DMS53 treated with DMSO at 0.1 percent for 48 hours (cell line): ENCODE results near the gene KIF5C.

ENCODE experiments used
- DNase-seq: peaks from one replicate; lab custom pipeline; 2025; ENCODE audit not compliant: unreplicated experiment; lab: John Stamatoyannopoulos, UW

KIF5C gene

DNA sequence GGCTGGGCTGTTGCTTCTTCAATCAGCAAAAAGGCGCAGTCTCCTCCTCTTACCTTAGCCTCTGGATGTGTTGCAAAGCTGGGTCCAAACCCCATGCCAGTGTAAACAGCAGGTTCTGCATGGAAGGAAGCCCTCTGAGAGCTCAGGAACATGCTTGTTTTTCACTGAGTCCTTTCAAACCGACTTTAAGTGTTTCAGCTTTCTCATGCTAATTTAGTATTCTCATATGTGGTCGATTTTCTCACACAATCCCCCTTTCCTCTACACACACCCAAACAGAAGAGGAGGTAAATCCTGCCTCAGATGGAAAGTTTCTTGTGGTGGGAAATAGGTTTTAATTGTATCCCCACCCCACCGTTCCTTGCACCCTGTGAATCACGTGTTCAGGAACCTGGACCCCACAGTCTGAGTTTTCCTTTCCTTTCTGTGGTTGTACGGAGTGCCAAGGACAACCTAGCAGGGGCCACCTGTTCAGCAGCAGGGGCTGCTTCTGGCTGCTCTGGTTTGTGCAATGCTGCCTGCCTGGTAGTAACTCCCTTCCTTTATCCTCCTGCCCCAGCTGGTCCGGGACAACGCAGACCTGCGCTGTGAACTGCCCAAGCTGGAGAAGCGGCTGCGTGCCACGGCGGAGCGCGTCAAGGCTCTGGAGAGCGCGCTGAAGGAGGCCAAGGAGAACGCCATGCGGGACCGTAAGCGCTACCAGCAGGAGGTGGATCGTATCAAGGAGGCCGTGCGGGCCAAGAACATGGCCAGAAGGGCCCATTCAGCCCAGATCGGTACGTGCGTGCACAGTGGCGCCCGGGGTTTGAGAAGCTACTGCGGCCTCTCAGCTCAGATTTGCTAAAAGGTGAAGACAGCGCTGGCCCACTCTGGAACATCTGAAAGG lies 134.8 kb downstream of the KIF5C start:
- no peak for DNase-seq

DNA sequence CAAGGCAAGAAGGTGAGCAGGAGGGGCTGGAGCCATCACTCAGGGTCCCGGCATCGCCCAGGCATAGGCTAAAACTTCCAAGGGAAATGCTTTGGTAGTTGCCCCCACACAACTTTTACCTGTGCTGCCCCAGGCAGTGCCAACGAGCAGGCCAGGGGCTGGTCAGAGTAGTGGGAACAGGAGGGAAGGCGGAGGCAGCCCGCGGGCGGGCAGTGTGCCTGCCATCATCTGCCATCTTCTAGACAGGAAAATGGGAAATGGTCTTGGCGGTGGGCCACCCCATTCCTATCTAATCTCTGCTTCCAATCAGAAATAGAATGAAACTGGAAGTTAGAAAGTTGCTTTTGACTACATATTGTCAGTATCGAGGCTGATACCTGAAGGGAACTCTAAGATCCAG lies 137.5 kb downstream of the KIF5C start:
- no peak for DNase-seq

DNA sequence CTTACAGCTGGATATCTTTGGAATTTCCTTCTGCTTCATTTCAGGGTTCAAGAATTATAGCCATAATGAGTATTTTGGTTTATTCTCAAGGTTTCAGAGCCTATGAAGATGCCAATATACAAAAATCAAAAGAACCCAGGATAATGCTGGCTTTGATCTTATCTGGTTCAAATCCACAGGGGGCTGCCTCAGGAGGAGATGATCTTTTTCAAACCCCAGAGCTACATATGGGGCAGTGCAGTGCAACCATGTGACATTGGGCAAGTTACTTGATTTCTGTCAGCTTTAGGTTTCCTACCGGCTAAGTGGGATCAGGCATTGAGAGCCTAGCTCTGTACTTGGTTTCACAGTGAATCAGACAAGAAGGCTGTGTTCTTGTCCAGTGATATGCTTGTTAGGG lies 140.5 kb downstream of the KIF5C start:
- DNase-seq = no peak

DNA sequence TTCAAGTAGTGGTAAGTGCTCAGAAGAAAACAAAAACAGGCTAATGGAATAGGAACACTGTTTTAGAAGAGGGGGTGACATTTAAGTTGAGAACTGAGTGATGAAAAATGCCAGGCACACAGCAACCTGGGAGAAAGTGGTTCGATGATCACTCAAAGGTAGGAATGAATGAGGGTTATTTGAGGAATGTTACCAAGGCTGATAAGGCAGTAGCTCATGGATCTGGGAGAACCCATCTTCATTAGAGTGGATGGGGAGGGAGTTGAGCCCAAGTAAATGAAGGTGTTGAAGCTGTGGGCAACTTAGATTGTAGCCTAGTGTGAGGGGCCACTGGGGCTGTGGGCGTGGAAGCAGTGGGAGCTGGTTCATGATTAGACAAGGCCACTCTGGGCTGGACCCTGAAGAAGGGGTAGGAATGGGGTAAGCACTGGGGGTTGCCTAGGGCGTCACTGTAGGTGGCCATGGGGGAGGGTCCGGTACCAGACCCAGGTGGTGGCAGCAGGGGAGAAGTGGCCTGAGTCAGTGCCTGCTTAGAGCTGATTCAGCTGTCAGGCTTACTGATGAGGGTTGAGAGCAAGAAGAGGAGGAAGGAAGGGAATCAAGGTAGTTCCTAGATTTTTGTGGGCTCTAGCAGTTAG lies 141.0 kb downstream of the KIF5C start:
- no peak for DNase-seq

DNA sequence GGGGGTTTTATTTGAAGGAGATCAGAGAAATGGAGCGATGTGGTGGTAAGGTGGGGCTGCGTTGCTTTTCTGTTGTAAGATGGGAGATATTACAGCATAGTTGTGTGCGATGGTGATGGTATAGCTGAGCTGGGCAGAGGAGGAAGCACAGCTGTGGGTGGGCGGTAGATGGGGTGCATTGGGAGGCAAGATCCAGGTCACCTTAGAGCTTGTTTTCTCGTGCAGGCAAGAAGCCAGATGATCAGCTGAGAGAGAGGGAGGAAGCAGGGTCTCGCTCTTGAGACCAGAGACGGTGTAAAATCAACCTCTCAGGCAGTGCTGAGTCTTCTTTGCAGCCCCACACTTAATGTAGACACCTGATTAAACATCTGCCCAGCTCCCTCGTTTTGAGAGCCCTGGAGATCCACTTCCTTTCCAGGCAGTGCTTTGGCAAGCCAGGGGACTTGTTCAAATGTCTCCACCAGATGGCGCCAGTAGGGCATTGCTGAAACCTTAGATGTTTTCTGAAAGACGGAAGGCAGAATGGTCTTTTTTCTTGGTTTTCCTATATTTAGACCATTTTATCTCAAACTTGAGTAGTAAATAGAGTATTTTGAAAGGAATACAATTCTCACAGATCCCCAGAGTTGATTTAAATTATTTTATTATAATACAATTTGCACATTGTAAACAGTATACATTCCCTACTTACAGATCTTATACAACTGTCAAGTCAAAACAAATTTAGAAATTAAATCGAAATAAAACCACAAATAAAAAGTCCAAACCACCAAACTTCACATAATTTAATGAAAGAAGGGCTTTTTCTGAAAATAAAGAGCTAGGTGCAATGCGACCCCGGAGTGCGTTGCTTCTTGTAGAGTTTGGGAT lies 142.3 kb downstream of the KIF5C start:
- peak; percentile 26 for DNase-seq

DNA sequence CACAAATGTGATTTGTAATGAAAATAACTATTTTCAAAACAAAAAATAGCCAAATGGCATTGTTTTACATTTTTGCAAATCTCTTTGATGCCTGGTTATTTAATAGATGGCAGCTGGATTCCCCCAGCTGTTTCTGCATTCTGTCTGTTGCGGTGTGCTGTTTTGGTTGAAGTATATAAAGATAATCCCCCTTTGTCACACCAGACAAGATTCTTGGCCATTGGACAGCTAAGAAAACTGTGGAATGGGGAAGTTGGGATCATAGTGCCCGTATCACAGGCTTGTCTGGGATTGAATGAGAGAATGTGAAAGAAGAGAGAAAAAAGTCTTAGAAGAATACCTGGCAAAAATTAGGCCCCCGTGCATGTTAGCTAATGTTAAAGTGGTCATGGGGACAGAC lies 144.0 kb downstream of the KIF5C start:
- DNase-seq = no peak

DNA sequence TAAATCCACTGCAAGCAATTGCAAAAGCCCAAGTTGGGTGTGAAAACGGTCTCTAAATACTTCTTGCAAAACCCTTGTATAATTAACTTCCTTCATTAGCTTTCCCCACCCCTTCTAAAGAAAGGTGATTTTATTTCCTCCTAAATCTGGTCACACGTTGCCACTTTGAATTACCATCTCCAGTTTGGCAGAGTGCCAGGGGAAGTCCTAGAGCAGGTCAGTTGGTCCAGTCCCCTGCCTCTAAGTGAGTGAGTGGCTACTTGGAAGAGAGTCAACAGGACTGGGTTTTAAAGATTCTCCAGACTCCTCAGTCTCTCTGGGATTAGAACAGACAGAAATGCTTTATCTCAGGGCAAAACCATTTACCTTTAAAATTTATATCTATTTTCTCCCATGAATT lies 144.7 kb downstream of the KIF5C start:
- DNase-seq = peak; percentile 19

DNA sequence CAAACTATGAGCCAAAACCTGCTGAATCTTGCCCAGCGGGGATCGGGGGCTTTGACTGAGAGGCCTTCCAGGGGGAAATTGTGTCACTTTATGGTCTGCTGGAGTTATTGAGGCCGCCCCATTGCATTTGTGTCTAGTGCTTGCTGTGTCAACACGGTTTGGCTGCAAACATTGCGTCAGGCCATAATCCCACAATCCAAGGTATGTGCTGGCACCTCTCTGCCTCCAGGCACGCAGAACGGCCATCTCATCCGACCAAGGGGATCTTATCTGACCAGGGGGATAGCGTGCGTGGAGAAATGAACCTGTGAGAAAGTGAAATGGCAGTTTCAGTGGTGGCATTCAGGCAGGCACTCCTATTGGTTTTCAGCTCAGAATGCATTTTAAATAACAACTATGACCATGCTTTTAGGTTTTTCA lies 145.4 kb downstream of the KIF5C start:
- DNase-seq = peak; percentile 71

DNA sequence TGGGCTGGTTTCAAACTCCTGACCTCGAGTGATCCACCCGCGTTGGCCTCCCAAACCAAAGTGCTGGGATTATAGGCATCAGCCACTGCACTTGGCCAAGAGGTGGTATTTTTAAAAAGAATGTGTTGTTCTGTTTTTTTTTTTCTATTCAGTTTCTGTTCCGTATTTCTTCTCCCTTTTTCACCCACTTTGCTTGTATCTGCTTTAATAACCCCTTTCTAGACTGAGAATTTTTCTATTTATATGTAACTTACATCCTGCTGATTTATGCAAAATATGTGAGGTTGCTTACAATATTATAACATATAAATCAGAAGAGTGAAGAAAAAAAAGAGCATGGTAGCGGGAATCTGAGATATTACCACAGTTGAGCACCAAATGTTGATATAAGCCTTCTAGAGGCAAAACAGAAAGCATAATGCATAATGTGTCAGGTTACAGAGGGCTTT lies 146.3 kb downstream of the KIF5C start:
- DNase-seq = no peak

DNA sequence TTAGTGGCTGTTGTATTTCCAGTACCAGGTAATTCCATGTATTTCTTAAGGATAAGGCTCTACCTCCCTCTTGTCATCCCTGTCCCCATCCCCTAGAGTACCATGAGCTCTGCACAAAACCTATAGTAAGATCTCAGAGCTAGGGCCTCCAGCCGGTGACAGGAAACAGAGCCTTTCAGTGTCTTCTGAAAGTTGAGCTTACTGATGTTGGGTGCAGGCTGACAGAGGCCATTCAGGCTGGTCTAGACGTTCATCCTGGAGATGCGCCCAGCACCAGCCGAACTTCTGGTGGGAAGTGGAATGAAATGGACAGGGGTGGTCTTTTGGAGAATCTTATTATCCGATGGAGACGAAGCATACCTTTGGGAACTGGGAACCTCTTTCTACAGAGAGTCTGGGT lies 146.7 kb downstream of the KIF5C start:
- no peak for DNase-seq

DNA sequence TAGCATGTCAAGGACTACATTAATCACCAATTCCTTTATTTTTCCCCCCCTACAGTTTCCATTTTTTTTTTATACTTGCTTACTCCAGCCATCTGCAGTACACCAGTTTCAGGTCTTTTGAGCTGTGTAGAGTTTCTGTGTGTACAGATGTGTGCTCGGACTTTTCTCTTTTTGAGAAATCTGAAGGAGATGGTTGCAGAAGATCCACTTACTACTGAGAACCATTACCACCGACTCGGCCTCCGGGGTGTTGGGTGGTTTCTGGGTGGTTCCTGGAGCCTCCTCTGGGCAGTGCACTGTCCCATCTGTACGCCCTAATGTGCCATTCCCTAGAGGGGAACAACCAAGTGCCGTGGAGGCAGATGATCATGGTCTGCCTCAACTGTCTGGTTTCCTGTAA lies 148.1 kb downstream of the KIF5C start:
- no peak for DNase-seq

DNA sequence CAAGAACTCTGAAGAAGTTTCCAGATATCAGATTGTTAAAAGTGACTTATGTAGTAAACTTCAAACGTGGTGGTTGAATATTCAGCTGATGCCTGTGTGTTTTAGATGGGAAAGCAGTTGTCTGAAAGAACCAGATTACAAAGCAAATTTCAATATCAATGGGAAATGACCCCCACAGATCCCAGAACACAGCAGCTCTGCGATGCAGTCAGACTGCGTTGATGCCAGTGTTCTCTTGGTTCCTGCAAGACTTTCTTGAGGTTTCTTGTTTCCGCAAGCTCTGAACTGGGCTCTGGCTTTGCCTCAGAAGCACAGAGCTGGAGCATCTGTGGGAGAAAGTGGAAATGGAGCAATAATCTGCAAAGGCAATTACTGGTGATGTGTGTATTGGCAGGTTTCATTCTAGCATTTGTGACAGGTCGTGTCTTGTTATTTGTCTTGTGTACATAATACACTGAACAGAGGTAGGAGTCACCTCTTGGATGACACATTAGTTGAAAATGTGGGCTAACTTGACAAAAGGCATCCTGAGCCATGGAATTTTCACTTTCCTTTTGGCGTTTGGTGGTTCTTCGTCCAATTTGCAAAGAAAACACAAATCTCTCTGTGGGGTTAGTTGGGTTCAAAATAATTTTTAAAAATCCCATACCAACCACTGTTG lies 152.7 kb downstream of the KIF5C start:
- DNase-seq = peak; percentile 2

DNA sequence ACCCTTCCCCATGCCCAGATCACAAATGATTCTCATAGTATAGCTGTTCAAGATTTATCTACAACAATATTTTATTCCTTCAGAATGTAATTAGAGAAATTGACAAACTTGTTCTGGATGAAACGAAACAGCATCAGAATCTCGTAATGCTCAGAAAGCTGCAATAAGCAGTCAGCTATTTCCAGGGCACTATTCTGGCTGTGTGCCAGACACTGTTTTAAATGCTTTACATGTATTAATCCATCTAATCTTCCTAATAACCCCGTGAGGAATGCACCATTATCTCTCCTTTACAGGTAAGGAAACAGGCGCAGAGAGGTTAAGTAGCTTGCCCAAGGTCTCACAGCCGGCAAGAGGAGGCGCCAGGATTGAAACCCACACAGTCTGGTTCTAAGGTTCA lies 153.3 kb downstream of the KIF5C start:
- DNase-seq = no peak

DNA sequence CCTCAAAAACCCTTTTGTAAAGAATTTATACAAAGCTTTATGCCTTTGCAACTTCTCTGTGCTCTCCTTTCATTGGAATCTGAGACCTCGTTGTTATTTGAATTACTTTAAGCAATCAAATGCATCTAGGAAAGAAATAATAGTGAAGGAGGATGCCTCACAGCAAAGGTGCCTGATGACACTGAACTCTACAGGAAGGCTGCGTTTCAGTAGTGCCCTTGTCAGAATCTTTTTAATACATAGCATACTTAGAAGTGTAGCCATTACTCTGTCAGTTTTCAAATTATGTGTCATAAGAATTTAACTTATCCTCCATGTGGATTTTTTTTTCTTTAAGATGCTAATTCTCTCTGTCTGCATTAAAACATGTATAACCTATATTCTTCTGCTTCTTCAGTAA lies 153.9 kb downstream of the KIF5C start:
- no peak for DNase-seq

DNA sequence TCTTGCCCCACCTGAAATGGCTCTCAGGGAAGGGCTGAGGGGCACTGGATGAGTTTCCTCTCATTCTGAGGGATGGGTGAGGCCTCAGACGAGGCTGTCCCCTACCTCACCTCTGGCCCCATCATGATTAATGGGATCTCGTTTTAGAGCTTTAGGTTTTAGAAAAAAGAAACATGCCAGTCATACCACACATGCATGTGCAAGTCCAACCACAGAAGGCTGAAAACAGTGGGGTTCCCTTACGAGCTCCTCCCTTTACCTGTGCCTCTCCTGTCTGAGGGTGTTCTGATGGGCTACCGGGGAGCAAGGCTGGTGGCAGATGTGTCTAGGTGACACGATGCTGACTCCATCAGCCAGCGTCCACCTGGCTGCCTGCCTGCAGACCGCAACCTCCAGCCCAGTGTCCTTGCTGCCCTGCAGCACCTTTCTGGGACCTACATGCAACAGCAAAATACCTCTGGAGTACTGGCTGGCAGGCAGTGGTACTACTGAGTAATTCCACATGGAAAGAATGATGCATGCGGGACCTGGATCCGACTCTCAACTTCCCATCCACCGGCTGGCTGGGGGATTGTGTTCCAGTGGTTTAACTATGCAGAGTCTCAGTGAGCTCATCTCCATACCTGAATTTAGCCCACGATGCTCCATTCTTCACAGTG lies 154.4 kb downstream of the KIF5C start:
- DNase-seq = no peak

DNA sequence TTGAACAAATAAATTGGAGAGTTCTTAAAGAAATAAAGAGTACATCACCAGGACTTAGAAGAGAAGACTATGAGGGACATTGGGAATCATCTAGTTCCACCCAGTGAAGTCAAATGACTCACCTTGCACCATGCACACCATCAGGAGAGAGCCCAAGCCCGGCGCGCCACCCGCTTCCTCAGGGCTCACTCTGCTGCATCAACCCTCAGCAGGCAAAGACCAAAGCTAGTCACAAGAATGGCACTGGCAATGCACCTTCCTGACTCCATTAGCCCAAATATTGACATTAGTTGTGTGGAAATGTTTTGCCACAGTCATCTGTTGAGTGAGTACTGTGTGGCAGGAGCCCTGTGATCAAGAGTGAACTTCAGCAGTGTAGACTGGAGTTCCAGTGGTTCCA lies 156.4 kb downstream of the KIF5C start:
- DNase-seq = no peak

DNA sequence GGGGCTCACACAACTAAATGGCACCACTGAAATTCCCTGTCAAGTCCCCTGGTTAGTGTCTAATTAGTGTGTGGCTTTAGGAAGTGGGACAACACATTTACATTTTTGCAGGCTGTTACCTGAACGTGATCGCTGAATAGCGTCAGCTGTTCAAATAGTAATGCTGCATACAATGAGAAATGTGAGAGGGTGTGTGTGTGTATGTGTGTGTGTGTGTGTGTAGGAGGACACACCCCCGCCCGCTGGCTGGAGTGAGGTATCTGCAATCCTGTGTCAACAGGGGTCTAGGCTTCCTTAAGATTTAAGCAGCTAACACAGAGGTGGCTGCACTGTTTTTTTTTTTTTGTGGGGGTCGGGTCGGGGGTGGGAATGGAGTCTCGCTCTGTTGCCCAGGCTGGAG lies 158.7 kb downstream of the KIF5C start:
- DNase-seq = peak; percentile 33

DNA sequence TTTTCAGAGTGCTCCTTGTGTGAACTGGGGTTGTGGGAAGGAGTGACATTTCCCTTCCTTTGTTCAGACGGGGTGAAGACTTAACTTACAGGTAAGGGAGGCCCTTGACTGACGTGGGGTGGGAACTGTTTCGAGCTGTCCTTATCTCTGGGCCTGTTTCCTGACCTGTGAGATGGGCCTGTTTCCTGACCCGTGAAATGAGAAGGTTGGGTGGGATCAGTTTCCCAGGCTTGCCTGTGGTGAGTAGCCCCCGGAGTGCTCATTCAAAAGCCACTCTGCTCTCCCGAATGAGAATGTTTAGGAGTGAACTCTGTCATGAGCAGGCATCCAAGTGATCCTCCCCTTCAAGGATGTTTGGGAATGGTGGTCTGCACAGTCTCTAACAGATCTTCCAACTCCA lies 159.4 kb downstream of the KIF5C start:
- DNase-seq = no peak

DNA sequence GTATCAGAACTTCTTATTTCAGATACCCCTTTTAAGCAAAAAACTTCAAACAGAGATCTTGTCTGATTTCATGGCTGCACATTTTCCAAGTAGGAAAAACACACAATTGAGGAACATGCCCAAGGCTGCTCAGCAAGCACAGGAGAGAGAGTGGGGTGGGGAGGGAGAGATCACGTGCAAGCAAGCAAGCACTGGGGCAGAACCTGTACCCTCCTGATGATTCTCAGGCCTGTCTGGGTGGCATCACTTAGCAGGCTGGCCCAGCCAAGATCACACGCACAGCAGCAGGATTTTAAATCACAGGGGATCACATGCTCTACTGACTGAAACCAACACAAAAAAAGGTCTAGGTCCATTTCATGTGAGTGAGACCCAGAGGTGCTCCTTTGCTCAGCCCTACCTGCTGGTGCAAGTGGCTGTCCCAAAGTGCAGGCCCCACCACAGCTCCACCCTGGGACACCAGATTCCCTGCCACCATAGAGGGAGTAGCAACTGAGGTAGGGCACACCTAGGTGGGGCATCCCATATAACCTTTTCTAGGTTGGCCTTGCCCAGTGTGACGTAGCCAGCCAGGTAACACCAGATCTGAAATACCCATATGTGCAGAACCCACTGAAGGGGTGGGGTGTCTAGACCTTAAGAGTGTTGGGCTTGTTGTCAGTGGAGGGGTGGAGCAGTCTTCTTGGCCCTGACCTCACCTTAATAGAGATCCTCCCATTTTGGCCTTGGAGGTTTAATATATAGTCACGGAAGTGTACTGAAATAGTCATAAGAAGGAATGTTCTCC lies 161.7 kb downstream of the KIF5C start:
- DNase-seq = no peak

DNA sequence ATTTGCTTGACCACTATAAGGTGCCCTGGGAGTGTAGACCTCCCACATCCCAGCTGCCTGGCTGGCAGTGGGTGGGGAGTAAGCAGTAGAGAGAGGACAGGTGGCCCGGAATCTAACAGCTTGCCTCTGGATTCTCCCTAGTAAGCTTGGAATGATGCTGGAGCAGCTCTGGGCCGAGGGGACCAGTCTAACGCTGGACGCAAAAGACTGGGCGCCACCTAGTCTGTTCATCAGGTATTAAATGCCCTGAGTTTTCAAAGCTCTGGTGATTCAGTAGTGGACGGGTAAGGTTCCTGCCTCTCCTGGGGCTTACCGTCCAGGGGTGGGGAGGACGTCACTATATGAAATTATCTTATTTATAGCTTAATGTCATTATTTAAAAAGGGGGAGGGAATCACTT lies 162.8 kb downstream of the KIF5C start:
- DNase-seq = peak; percentile 32
